HEK293 (cell line): ENCODE measurements around the gene GMPPA.
A peak's percentile ranks its signal among the peaks of the same experiment; 100 is the strongest.

Source experiments
- CTCF ChIA-PET: fragments of 350-600 bp; formaldehyde crosslinking; extraction: SDS; loops from one replicate; lab custom pipeline; 2021; ENCODE audit warnings: antibody characterized with exemption; lab: Yijun Ruan, JAX
- POLR2A ChIA-PET: fragments of 300-600 bp; formaldehyde crosslinking; extraction: SDS; loops from one replicate; lab custom pipeline; 2020; ENCODE audit warnings: antibody characterized with exemption, inconsistent platforms; lab: Yijun Ruan, JAX
- H3K27ac ChIP-seq: fragments of 200-500 bp; sonication (Bioruptor generic); 2 replicates; pipeline ENCODE4 v1.5.1; 2014; ENCODE audit warnings: low read depth, low read length, control low read depth, inconsistent platforms; ENCODE audit errors: extremely low read depth
- H3K36me3 ChIP-seq, 2 experiments: fragments of 200-500 bp in 1 of 2; sonication (Bioruptor generic) in 1 of 2; 1 replicate in 1 of 2; 2 replicates in 1 of 2; pipeline ENCODE4 v1.5.1; 2014 to 2017; ENCODE audit warnings: inconsistent platforms in 2 of 2, low read length in 2 of 2; ENCODE audit not compliant: control insufficient read depth in 2 of 2, insufficient read depth in 1 of 2
- H3K4me1 ChIP-seq: fragments of 200-500 bp; sonication (Bioruptor generic); 2 replicates; pipeline ENCODE4 v1.5.1; 2014; ENCODE audit warnings: mild to moderate bottlenecking, low read length, inconsistent platforms; ENCODE audit not compliant: control insufficient read depth, insufficient read depth
- H3K4me3 ChIP-seq: 2 replicates; pipeline ENCODE4 v1.5.1; 2011; ENCODE audit warnings: low read depth, mild to moderate bottlenecking, control low read depth, low read length, moderate library complexity
- H3K9me3 ChIP-seq: fragments of 200-500 bp; sonication (Bioruptor generic); 2 replicates; pipeline ENCODE4 v1.5.1; 2014; ENCODE audit warnings: low read depth, low read length, inconsistent platforms; ENCODE audit not compliant: control insufficient read depth, insufficient read depth
- GLIS2 ChIP-seq: fragments of 450-650 bp; formaldehyde crosslinking; IDR thresholded peaks from 2 replicates; pipeline ENCODE4 v1.5.1; 2016; ENCODE audit warnings: missing biosample characterization, missing genetic modification characterization
- KLF10 ChIP-seq: fragments of 450-650 bp; IDR thresholded peaks from 2 replicates; pipeline ENCODE4 v1.5.1; 2018; ENCODE audit warnings: missing biosample characterization, mild to moderate bottlenecking, missing genetic modification characterization
- SCRT1 ChIP-seq: fragments of 450-650 bp; formaldehyde crosslinking; IDR thresholded peaks from 2 replicates; pipeline ENCODE4 v1.5.1; 2016; ENCODE audit warnings: missing biosample characterization, missing genetic modification characterization, borderline replicate concordance
- SCRT2 ChIP-seq: fragments of 450-650 bp; formaldehyde crosslinking; IDR thresholded peaks from 2 replicates; pipeline ENCODE4 v1.5.1; 2016; ENCODE audit warnings: missing biosample characterization, missing genetic modification characterization
- ZBTB17 ChIP-seq: fragments of 450-650 bp; formaldehyde crosslinking; IDR thresholded peaks from 2 replicates; pipeline ENCODE4 v1.5.1; 2016; ENCODE audit warnings: missing biosample characterization, missing genetic modification characterization
- ZBTB48 ChIP-seq: fragments of 450-650 bp; formaldehyde crosslinking; IDR thresholded peaks from 2 replicates; pipeline ENCODE4 v1.5.1; 2016; ENCODE audit warnings: missing biosample characterization, missing genetic modification characterization
- ZFHX2 ChIP-seq: fragments of 450-650 bp; formaldehyde crosslinking; conservative IDR thresholded peaks from 2 replicates; pipeline ENCODE4 v1.5.1; 2016; ENCODE audit warnings: missing biosample characterization, missing genetic modification characterization
- ZIC2 ChIP-seq: fragments of 450-650 bp; formaldehyde crosslinking; IDR thresholded peaks from 2 replicates; pipeline ENCODE4 v1.5.1; 2016; ENCODE audit warnings: missing biosample characterization, missing genetic modification characterization
- ZNF184 ChIP-seq: fragments of 450-650 bp; IDR thresholded peaks from 2 replicates; pipeline ENCODE4 v1.5.1; 2018; ENCODE audit warnings: missing biosample characterization, mild to moderate bottlenecking, missing genetic modification characterization
- ZNF248 ChIP-seq: fragments of 450-650 bp; formaldehyde crosslinking; IDR thresholded peaks from 2 replicates; pipeline ENCODE4 v1.5.1; 2017; ENCODE audit warnings: missing biosample characterization, missing genetic modification characterization
- ZNF302 ChIP-seq: fragments of 450-650 bp; formaldehyde crosslinking; IDR thresholded peaks from 2 replicates; pipeline ENCODE4 v1.5.1; 2016; ENCODE audit warnings: missing biosample characterization, missing genetic modification characterization, low read depth
- ZNF335 ChIP-seq: fragments of 450-650 bp; formaldehyde crosslinking; conservative IDR thresholded peaks from 2 replicates; pipeline ENCODE4 v1.5.1; 2016; ENCODE audit warnings: missing biosample characterization, missing genetic modification characterization
- ZNF37A ChIP-seq: fragments of 450-650 bp; IDR thresholded peaks from 2 replicates; pipeline ENCODE4 v1.5.1; 2018; ENCODE audit warnings: missing biosample characterization, missing genetic modification characterization
- ZNF416 ChIP-seq: fragments of 450-650 bp; formaldehyde crosslinking; IDR thresholded peaks from 2 replicates; pipeline ENCODE4 v1.5.1; 2016; ENCODE audit warnings: missing biosample characterization, missing genetic modification characterization
- ZNF423 ChIP-seq: fragments of 450-650 bp; formaldehyde crosslinking; IDR thresholded peaks from 2 replicates; pipeline ENCODE4 v1.5.1; 2016; ENCODE audit warnings: missing biosample characterization, missing genetic modification characterization
- ZNF558 ChIP-seq: fragments of 450-650 bp; formaldehyde crosslinking; IDR thresholded peaks from 2 replicates; pipeline ENCODE4 v1.5.1; 2016; ENCODE audit warnings: missing biosample characterization, missing genetic modification characterization
- ZNF596 ChIP-seq: fragments of 450-650 bp; IDR thresholded peaks from 2 replicates; pipeline ENCODE4 v1.5.0; 2018; ENCODE audit warnings: missing biosample characterization, mild to moderate bottlenecking, missing genetic modification characterization, moderate library complexity
- ZNF600 ChIP-seq: fragments of 450-650 bp; formaldehyde crosslinking; IDR thresholded peaks from 2 replicates; pipeline ENCODE4 v1.5.1; 2016; ENCODE audit warnings: missing biosample characterization, missing genetic modification characterization
- ZNF610 ChIP-seq: fragments of 450-650 bp; formaldehyde crosslinking; IDR thresholded peaks from 2 replicates; pipeline ENCODE4 v1.5.1; 2016; ENCODE audit warnings: missing biosample characterization, missing genetic modification characterization, borderline replicate concordance
- ZNF624 ChIP-seq: fragments of 450-650 bp; formaldehyde crosslinking; IDR thresholded peaks from 2 replicates; pipeline ENCODE4 v1.5.1; 2017; ENCODE audit warnings: missing biosample characterization, missing genetic modification characterization
- ZNF654 ChIP-seq: fragments of 450-650 bp; formaldehyde crosslinking; IDR thresholded peaks from 2 replicates; pipeline ENCODE4 v1.5.1; 2016; ENCODE audit warnings: low read depth, missing biosample characterization, missing genetic modification characterization
- ZNF707 ChIP-seq: fragments of 450-650 bp; formaldehyde crosslinking; IDR thresholded peaks from 2 replicates; pipeline ENCODE4 v1.5.1; 2016; ENCODE audit warnings: missing biosample characterization, missing genetic modification characterization
- ZXDB ChIP-seq: fragments of 450-650 bp; formaldehyde crosslinking; IDR thresholded peaks from 2 replicates; pipeline ENCODE4 v1.5.1; 2016; ENCODE audit warnings: missing biosample characterization, missing genetic modification characterization
- TF ChIP-seq, protein P1 (sequence below): fragments of 450-650 bp; formaldehyde crosslinking; IDR thresholded peaks from 2 replicates; pipeline ENCODE4 v1.5.1; 2016; ENCODE audit warnings: missing biosample characterization, missing genetic modification characterization
- TF ChIP-seq, protein P2 (sequence below): fragments of 450-650 bp; formaldehyde crosslinking; optimal IDR thresholded peaks from 2 replicates; pipeline ENCODE3; 2016; ENCODE audit warnings: missing biosample characterization, mild to moderate bottlenecking, missing genetic modification characterization
- TF ChIP-seq, protein P3 (sequence below): fragments of 450-650 bp; formaldehyde crosslinking; IDR thresholded peaks from 2 replicates; pipeline ENCODE4 v1.5.1; 2017; ENCODE audit warnings: missing biosample characterization, missing genetic modification characterization

The GMPPA gene

DNA sequence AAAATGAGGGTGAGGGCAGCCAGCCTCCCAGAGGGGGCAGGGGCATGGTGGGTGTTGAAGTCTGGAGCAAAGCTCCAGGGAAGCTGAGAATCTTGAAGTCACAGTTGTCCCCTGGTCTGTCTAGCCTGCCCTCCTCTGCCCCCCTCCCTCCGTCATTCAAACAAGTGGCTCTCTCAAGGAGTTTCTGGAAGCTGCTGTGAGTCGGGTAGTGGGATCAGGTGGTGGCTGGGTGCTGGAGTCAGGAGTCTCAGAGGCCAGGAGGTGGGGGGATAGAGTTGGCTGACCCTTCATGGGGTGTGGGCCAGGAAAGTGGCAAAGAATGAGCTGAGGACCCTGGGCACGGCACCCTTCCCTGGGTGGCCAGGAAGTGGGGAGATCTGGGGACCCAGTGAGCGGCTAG is 15.1 kb downstream of the GMPPA start:
- CTCF ChIA-PET: interaction anchor here (0.6 to 9.5 kb wide), 6 partner anchors 13 to 140 kb away, joined by 3 to 150 read pairs (median 4); partner anchors contain the start of gene GMPPA

DNA sequence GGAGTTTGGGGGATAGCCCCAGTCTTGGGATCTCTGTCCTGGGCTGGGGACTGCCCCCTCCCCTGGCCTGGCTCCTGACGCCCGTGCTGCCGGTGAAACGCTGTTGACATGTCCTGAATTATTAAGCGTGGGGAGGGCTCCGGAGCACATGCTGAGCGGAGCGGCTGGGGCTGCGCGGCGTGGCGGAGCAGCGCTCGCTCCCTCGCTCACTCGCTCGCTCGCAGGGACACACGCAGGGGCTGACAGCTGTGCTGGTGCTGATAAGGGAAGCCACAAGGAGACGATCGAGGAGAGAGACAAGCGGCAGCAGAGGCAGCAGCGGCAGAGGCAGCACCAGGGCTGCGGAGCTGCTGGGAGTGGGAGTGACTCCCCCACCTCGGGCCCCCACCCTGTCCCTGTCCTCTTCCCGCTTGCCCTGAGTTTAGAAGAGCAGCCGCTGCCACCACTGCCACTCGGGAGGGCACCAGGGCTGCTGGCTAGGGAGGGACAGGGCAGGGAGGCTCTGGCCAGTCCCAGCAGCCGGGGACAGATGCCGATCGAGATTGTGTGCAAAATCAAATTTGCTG is 15.6 kb downstream of the GMPPA start, which contains the start of gene ASIC4:
TSS of gene ASIC4 (plus strand) at position 287 of the 566 bp plus-strand sequence. CDS start at position 530, 243 bp downstream.
- Histone ChIP-seq H3K36me3 (no peaks in the 10 kb centered on the region), H3K4me1 (no peaks in the 10 kb centered on the region)
- ChIA-PET CTCF (interaction anchor here (0.6 to 9.5 kb wide), 6 partner anchors 13 to 139 kb away, joined by 3 to 150 read pairs (median 4); partner anchors contain the start of gene GMPPA), POLR2A (interaction anchor here (2.4 kb wide), 1 partner anchor 16 kb away, joined by 8 read pairs; the partner anchor contains the start of gene GMPPA)
- TF ChIP-seq ZBTB48 (tag by site-specific recombination) (0 out of 2 replicates have a peak, but pooled peaks have one; percentile 44), ZNF596 (tag by site-specific recombination) (peak; percentile 44; the same call in 1 of the 2 replicates), ZNF707 (tag by site-specific recombination) (no peak), ZNF600 (tag by site-specific recombination) (peak; percentile 66), ZNF37A (tag by site-specific recombination) (no peak), ZNF423 (tag by site-specific recombination) (0 out of 2 replicates have a peak, but pooled peaks have one; percentile 14), ZIC2 (peak; percentile 96), ZBTB17 (tag by site-specific recombination) (peak; percentile 63; the same call in 1 of the 2 replicates), ZNF610 (tag by site-specific recombination) (peak; percentile 90; the same call in 1 of the 2 replicates), ZNF558 (tag by site-specific recombination) (no peak), ZXDB (tag by site-specific recombination) (peak; percentile 67), GLIS2 (tag by site-specific recombination) (0 out of 2 replicates have a peak, but pooled peaks have one; percentile 17)
- TF ChIP-seq, protein P1, sequence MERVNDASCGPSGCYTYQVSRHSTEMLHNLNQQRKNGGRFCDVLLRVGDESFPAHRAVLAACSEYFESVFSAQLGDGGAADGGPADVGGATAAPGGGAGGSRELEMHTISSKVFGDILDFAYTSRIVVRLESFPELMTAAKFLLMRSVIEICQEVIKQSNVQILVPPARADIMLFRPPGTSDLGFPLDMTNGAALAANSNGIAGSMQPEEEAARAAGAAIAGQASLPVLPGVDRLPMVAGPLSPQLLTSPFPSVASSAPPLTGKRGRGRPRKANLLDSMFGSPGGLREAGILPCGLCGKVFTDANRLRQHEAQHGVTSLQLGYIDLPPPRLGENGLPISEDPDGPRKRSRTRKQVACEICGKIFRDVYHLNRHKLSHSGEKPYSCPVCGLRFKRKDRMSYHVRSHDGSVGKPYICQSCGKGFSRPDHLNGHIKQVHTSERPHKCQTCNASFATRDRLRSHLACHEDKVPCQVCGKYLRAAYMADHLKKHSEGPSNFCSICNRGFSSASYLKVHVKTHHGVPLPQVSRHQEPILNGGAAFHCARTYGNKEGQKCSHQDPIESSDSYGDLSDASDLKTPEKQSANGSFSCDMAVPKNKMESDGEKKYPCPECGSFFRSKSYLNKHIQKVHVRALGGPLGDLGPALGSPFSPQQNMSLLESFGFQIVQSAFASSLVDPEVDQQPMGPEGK (tag by site-specific recombination): peak; percentile 39
- TF ChIP-seq, protein P2, sequence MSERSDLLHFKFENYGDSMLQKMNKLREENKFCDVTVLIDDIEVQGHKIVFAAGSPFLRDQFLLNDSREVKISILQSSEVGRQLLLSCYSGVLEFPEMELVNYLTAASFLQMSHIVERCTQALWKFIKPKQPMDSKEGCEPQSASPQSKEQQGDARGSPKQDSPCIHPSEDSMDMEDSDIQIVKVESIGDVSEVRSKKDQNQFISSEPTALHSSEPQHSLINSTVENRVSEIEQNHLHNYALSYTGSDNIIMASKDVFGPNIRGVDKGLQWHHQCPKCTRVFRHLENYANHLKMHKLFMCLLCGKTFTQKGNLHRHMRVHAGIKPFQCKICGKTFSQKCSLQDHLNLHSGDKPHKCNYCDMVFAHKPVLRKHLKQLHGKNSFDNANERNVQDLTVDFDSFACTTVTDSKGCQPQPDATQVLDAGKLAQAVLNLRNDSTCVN (tag by site-specific recombination): peak; percentile 42
- TF ChIP-seq, all 188 proteins: peak for 11
- Histone ChIP-seq H3K4me3 (no peak within 1 kb of the TSS), H3K9me3 (no peaks in the 10 kb centered on the region), H3K27ac (no peak within 1 kb of the TSS)

More for the DNA sequence above, 15.1 kb downstream of the GMPPA start:
- Histone ChIP-seq H3K9me3 (no peaks in the 10 kb centered on the region), H3K4me3 (no peak overlapping the region), H3K36me3 (no peaks in the 10 kb centered on the region), H3K27ac (no peak overlapping the region), H3K4me1 (no peaks in the 10 kb centered on the region)
- TF ChIP-seq ZNF248 (tag by site-specific recombination) (no peak), SCRT1 (tag by site-specific recombination) (peak; percentile 56; the same call in 1 of the 2 replicates), SCRT2 (tag by site-specific recombination) (peak; percentile 94)
- POLR2A ChIA-PET: interaction anchor here (2.4 kb wide), 1 partner anchor 15 kb away, joined by 8 read pairs; the partner anchor contains the start of gene GMPPA

DNA sequence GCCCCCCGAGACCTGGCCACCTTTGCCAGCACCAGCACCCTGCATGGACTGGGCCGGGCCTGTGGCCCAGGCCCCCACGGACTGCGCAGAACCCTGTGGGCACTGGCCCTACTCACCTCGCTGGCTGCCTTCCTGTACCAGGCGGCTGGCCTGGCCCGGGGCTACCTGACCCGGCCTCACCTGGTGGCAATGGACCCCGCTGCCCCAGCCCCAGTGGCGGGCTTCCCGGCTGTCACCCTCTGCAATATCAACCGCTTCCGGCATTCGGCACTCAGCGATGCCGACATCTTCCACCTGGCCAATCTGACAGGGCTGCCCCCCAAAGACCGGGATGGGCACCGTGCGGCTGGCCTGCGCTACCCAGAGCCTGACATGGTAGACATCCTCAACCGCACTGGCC is 16.1 kb downstream of the GMPPA start:
- no peak overlapping the region for H3K4me3 ChIP-seq
- no peak overlapping the region for H3K27ac ChIP-seq
- ChIA-PET POLR2A (interaction anchor here (2.4 kb wide), 1 partner anchor 16 kb away, joined by 8 read pairs; the partner anchor contains the start of gene GMPPA), CTCF (interaction anchor here (8.6 to 9.5 kb wide), 2 partner anchors 12 to 17 kb away, joined by 137 to 150 read pairs; partner anchors contain the start of gene GMPPA)
- no peaks in the 10 kb centered on the region for H3K4me1 ChIP-seq
- no peaks in the 10 kb centered on the region for H3K36me3 ChIP-seq
- TF ChIP-seq, protein P3, sequence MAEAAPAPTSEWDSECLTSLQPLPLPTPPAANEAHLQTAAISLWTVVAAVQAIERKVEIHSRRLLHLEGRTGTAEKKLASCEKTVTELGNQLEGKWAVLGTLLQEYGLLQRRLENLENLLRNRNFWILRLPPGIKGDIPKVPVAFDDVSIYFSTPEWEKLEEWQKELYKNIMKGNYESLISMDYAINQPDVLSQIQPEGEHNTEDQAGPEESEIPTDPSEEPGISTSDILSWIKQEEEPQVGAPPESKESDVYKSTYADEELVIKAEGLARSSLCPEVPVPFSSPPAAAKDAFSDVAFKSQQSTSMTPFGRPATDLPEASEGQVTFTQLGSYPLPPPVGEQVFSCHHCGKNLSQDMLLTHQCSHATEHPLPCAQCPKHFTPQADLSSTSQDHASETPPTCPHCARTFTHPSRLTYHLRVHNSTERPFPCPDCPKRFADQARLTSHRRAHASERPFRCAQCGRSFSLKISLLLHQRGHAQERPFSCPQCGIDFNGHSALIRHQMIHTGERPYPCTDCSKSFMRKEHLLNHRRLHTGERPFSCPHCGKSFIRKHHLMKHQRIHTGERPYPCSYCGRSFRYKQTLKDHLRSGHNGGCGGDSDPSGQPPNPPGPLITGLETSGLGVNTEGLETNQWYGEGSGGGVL (tag by site-specific recombination): no peak
- TF ChIP-seq ZFHX2 (tag by site-specific recombination): no peak
- TF ChIP-seq ZNF416 (tag by site-specific recombination): no peak
- no peak for TF ChIP-seq ZNF302
- no peak for TF ChIP-seq ZNF624 (tag by site-specific recombination)
- no peak for TF ChIP-seq ZNF654
- no peak for TF ChIP-seq ZNF184 (tag by site-specific recombination)
- TF ChIP-seq ZNF335: no peak
- TF ChIP-seq KLF10 (tag by site-specific recombination): no peak
- no peaks in the 10 kb centered on the region for H3K9me3 ChIP-seq
